H1 (cell line): ENCODE data around the gene MYO1A. TPM values are rescaled to one million over a fixed set of nuclear protein-coding genes. Genes with fewer than 3 reads are reported as not detected.

Experiments used
- CTCF ChIA-PET: fragments of 300-600 bp; sonication (Branson Sonifier 250); formaldehyde crosslinking; loops from one replicate; lab custom pipeline; 2021; ENCODE audit not compliant: partially characterized antibody; lab: Charles Lee
- POLR2A ChIA-PET: fragments of 300-600 bp; sonication (Branson Sonifier 250); formaldehyde crosslinking; loops from one replicate; lab custom pipeline; 2021; ENCODE audit warnings: inconsistent platforms; ENCODE audit not compliant: partially characterized antibody; lab: Charles Lee
- DNase-seq, 2 experiments: peaks; one replicate each; pipeline versions ENCODE4 v3.0.0 to v3.0.0-alpha.2; 2010 to 2022; ENCODE audit warnings: low spot score in 2 of 2, low read depth in 1 of 2, mixed read lengths in 1 of 2
- FAIRE-seq: peaks from 2 replicates; lab custom pipeline; 2011; peaks lifted over from hg19 to GRCh38; lab: Jason Lieb, UNC
- H2AFZ ChIP-seq: 2 replicates; pipeline ENCODE4 v1.8.1; 2012; ENCODE audit warnings: low read length, inconsistent platforms
- H2AK5ac ChIP-seq: 2 replicates; pipeline ENCODE4 v1.6.1; 2013; ENCODE audit warnings: low read depth, low read length
- H2BK120ac ChIP-seq: replicated peaks from 2 replicates; pipeline ENCODE3; 2013; ENCODE audit warnings: low read depth, low read length, inconsistent platforms
- H2BK12ac ChIP-seq: 2 replicates; pipeline ENCODE4 v1.6.1; 2013; ENCODE audit warnings: low read depth, low read length
- H2BK15ac ChIP-seq: 2 replicates; pipeline ENCODE4 v1.6.1; 2013; ENCODE audit warnings: low read length
- H2BK20ac ChIP-seq: 2 replicates; pipeline ENCODE4 v1.6.1; 2013; ENCODE audit warnings: low read length
- H2BK5ac ChIP-seq: 2 replicates; pipeline ENCODE4 v1.6.1; 2013; ENCODE audit warnings: low read depth, low read length
- H3K14ac ChIP-seq: 2 replicates; pipeline ENCODE4 v1.6.1; 2013; ENCODE audit warnings: inconsistent platforms; ENCODE audit not compliant: insufficient read length
- H3K18ac ChIP-seq: 2 replicates; pipeline ENCODE4 v1.6.1; 2013; ENCODE audit warnings: low read length; ENCODE audit errors: extremely low read depth
- H3K23ac ChIP-seq: 2 replicates; pipeline ENCODE4 v1.6.1; 2013; ENCODE audit warnings: inconsistent platforms; ENCODE audit not compliant: insufficient read length
- H3K23me2 ChIP-seq: 2 replicates; pipeline ENCODE4 v1.6.1; 2013; ENCODE audit warnings: low read depth, low read length
- H3K27ac ChIP-seq: 2 replicates; pipeline ENCODE4 v1.6.1; 2011; ENCODE audit warnings: low read depth, low read length, inconsistent platforms
- H3K27me3 ChIP-seq, 4 experiments: replicated peaks in 1 of 4; 1 replicate in 1 of 4; 2 replicates in 3 of 4; pipeline versions ENCODE4 v1.6.1 to v1.8.1; 2011 to 2013; ENCODE audit warnings: low read length in 3 of 4, mild to moderate bottlenecking in 3 of 4, inconsistent platforms in 2 of 4, mixed read lengths in 2 of 4, moderate library complexity in 1 of 4; ENCODE audit not compliant: control insufficient read depth in 3 of 4, insufficient read depth in 3 of 4; ENCODE audit errors: extremely low read depth in 1 of 4
- H3K36me3 ChIP-seq, 4 experiments: 2 replicates each; pipeline versions ENCODE4 v1.6.1 to v1.8.1; 2011 to 2013; ENCODE audit warnings: mild to moderate bottlenecking in 4 of 4, low read length in 3 of 4, moderate library complexity in 2 of 4, control low read depth in 1 of 4, inconsistent platforms in 1 of 4; ENCODE audit not compliant: insufficient read depth in 4 of 4, control insufficient read depth in 2 of 4
- H3K4ac ChIP-seq: replicated peaks from 2 replicates; pipeline ENCODE3; 2013; ENCODE audit warnings: low read length, low read depth, mixed read lengths, inconsistent platforms; ENCODE audit not compliant: insufficient read length
- H3K4me1 ChIP-seq, 4 experiments: replicated peaks in 1 of 4; 1 replicate in 1 of 4; 2 replicates in 3 of 4; pipeline versions ENCODE4 v1.6.1 to v1.8.1; 2011 to 2013; ENCODE audit warnings: low read length in 3 of 4, inconsistent platforms in 2 of 4, mixed read lengths in 1 of 4; ENCODE audit not compliant: insufficient read depth in 4 of 4, control insufficient read depth in 3 of 4
- H3K4me2 ChIP-seq, 2 experiments: 2 replicates each; pipeline versions ENCODE4 v1.6.1 to v1.8.1; 2011 to 2013; ENCODE audit warnings: low read depth in 2 of 2, low read length in 2 of 2, control low read depth in 1 of 2, inconsistent platforms in 1 of 2, mild to moderate bottlenecking in 1 of 2; ENCODE audit not compliant: insufficient read depth in 1 of 2
- H3K4me3 ChIP-seq, 4 experiments: fragments of 200-600, 300-600 bp in 1 of 4; sonication (generic), shearing (Covaris generic), sonication (Bioruptor Twin) in 1 of 4; 2 replicates each; pipeline versions ENCODE4 v1.5.1 to v1.8.1; 2011 to 2016; ENCODE audit warnings: low read length in 4 of 4, low read depth in 3 of 4, control low read depth in 2 of 4, inconsistent platforms in 2 of 4, mild to moderate bottlenecking in 2 of 4, mixed read lengths in 1 of 4, moderate library complexity in 1 of 4; ENCODE audit not compliant: insufficient read depth in 2 of 4; ENCODE audit errors: extremely low read depth in 1 of 4
- H3K56ac ChIP-seq: replicated peaks from 2 replicates; pipeline ENCODE3; 2013; ENCODE audit warnings: low read depth, mild to moderate bottlenecking, mixed read lengths, low read length, inconsistent platforms; ENCODE audit not compliant: insufficient read length
- H3K79me1 ChIP-seq: 2 replicates; pipeline ENCODE4 v1.6.1; 2013; ENCODE audit warnings: low read depth, low read length, control low read depth
- H3K79me2 ChIP-seq, 2 experiments: 2 replicates each; pipeline versions ENCODE4 v1.6.1 to v1.8.1; 2012 to 2013; ENCODE audit warnings: low read length in 2 of 2, mild to moderate bottlenecking in 2 of 2, inconsistent platforms in 1 of 2; ENCODE audit not compliant: insufficient read depth in 2 of 2, control insufficient read depth in 1 of 2
- H3K9ac ChIP-seq, 4 experiments: replicated peaks in 1 of 4; 1 replicate in 1 of 4; 2 replicates in 3 of 4; pipeline versions ENCODE4 v1.6.1 to v1.8.1; 2011 to 2013; ENCODE audit warnings: low read depth in 3 of 4, low read length in 3 of 4, control low read depth in 2 of 4, mild to moderate bottlenecking in 2 of 4, moderate library complexity in 2 of 4, inconsistent platforms in 1 of 4; ENCODE audit errors: extremely low read depth in 1 of 4
- H3K9me3 ChIP-seq, 2 experiments: 2 replicates each; pipeline versions ENCODE4 v1.6.1 to v1.8.1; 2012 to 2013; ENCODE audit warnings: mild to moderate bottlenecking in 2 of 2, moderate library complexity in 2 of 2, control low read depth in 1 of 2, inconsistent platforms in 1 of 2, low read depth in 1 of 2, low read length in 1 of 2, mixed read lengths in 1 of 2; ENCODE audit not compliant: insufficient read depth in 2 of 2
- H4K20me1 ChIP-seq, 2 experiments: replicated peaks in 1 of 2; 2 replicates each; pipeline versions ENCODE3 to v1.8.1; 2011 to 2013; ENCODE audit warnings: inconsistent platforms in 2 of 2, low read length in 2 of 2, mild to moderate bottlenecking in 1 of 2; ENCODE audit not compliant: insufficient read depth in 2 of 2, control insufficient read depth in 1 of 2
- H4K5ac ChIP-seq: 2 replicates; pipeline ENCODE4 v1.6.1; 2013; ENCODE audit warnings: low read length, low read depth, mixed read lengths, inconsistent platforms; ENCODE audit not compliant: insufficient read length
- H4K8ac ChIP-seq: 2 replicates; pipeline ENCODE4 v1.8.0; 2013; ENCODE audit warnings: mild to moderate bottlenecking, moderate library complexity, low read length, inconsistent platforms; ENCODE audit not compliant: insufficient read depth; ENCODE audit errors: extremely low read depth
- H4K91ac ChIP-seq: replicated peaks from 2 replicates; pipeline ENCODE3; 2013; ENCODE audit warnings: low read length, mixed read lengths, inconsistent platforms; ENCODE audit not compliant: insufficient read length
- WGBS, 2 experiments: shearing (Covaris generic) in 1 of 2; methylation state at CpG; one replicate each; pipeline versions ENCODE4 v1.1.6 to v1.1.7; 2013 to 2015; ENCODE audit warnings: low lambda C conversion rate in 2 of 2, mixed read lengths in 2 of 2, inconsistent platforms in 1 of 2, low coverage in 1 of 2, missing lambda C conversion rate in 1 of 2; ENCODE audit not compliant: insufficient replicate concordance in 2 of 2, insufficient coverage in 1 of 2, insufficient read length in 1 of 2; ENCODE audit errors: extremely low coverage in 1 of 2, missing lambda C conversion rate in 1 of 2; 5-methylcytosine and 5-hydroxymethylcytosine counted together
- polyA plus RNA-seq, 7 experiments: library from polyadenylated mRNA; depleted of rRNA in 3 of 7; stranded (reverse) in 5 of 7; unstranded in 2 of 7; fragments of >200 nt in 5 of 7; fragments of 200-250 nt in 2 of 7; gene quantifications; 1 replicate in 5 of 7; 2 replicates in 1 of 7; 4 replicates in 1 of 7; pipeline versions ENCODE4 v1.2.1 to v1.2.3, GENCODE V29; 2011 to 2013; ENCODE audit warnings: missing spikeins in 2 of 7, mixed read lengths in 2 of 7
- total RNA-seq: library from RNA; stranded (reverse); fragmentation: NEBNext Ultra II Directional; extraction: Animal tissue kit (Norgen Biotek cat#: 25700); gene quantifications from 2 replicates; pipeline ENCODE4 v1.2.1, GENCODE V29; 2021

The MYO1A gene
- total and polyA plus RNA-seq, 2 of the 8 experiments (the other 6 are each of a cell fraction or from before 2014, with no cell fraction given), result 0.54 to 0.77 TPM

DNA sequence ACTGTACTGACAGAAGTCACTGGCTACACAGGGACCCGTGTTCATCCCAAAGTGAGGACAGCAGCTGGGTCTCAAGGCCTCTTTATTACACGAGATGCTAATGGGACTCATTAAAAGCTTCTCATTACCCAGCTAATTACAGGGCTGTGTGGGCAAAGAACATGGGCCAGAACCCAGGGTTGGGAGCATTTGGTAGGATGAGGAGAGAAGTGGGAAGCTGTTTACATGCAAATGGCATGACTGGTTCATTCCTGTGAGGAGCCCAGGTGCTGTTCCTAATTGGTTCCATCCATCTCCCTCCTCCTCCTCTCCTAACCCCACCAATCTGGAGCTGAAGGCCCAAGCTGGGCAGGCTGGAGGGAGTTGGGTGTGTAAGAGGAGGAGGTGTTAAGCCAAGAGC, 24.7 kb downstream of the MYO1A start:
- H2BK20ac ChIP-seq, result no peak overlapping the region
- no peak overlapping the region for H3K23ac ChIP-seq
- H4K5ac ChIP-seq, result no peak overlapping the region
- no peaks in the 10 kb centered on the region for H3K9me3 ChIP-seq
- DNase-seq (no peak), FAIRE-seq (no peak)
- H4K8ac ChIP-seq, result no peak overlapping the region
- no peak overlapping the region for H3K56ac ChIP-seq
- H3K14ac ChIP-seq, result no peak overlapping the region
- H2BK12ac ChIP-seq, result no peak overlapping the region
- no peak overlapping the region for H4K91ac ChIP-seq
- no peak overlapping the region for H3K18ac ChIP-seq
- no peaks in the 10 kb centered on the region for H3K36me3 ChIP-seq
- H2AK5ac ChIP-seq, result no peak overlapping the region
- no peaks in the 10 kb centered on the region for H3K79me1 ChIP-seq
- ChIA-PET POLR2A (interaction anchor here (0.7 to 2.8 kb wide), 3 partner anchors 61 to 87 kb away, joined by 3 to 16 read pairs (median 3); partner anchors contain the start of gene STAT6), CTCF (interaction anchor here (0.7 to 4.4 kb wide), 7 partner anchors 9 to 189 kb away, joined by 3 to 39 read pairs (median 4); partner anchors contain the start of gene ZBTB39)
- no peak overlapping the region for H3K4me2 ChIP-seq
- H3K79me2 ChIP-seq, result no peaks in the 10 kb centered on the region
- no peak overlapping the region for H2AFZ ChIP-seq
- H3K9ac ChIP-seq, result no peak overlapping the region
- no peak overlapping the region for H2BK15ac ChIP-seq
- no peak overlapping the region for H3K4ac ChIP-seq
- WGBS, 2 experiments, result 70% methylated on average over 2 of the region's 2 CpGs; no CpG with 5 or more reads in 1 of the 2 experiments
- H3K4me1 ChIP-seq, result no peaks in the 10 kb centered on the region; a peak in 2 of 7 replicates
- no peaks in the 10 kb centered on the region for H4K20me1 ChIP-seq
- peaks cover 0 to 3% (median 0%) of the 10 kb centered on the region in 4 experiments; a peak in 1 of 7 replicates for H3K27me3 ChIP-seq
- no peak overlapping the region for H3K27ac ChIP-seq
- H3K23me2 ChIP-seq, result no peaks in the 10 kb centered on the region; the same call in 1 of the 2 replicates
- no peak overlapping the region for H3K4me3 ChIP-seq
- H2BK120ac ChIP-seq, result no peak overlapping the region
- H2BK5ac ChIP-seq, result no peak overlapping the region
